NCI-H1436 treated with DMSO at 0.1 percent for 48 hours (cell line): Measurements from ENCODE around the gene CSH2.
"Not testable (repeated sequence)": the region's sequence is repeated elsewhere in the genome, so short reads cannot be mapped to it uniquely, and the experiment has no call there.

ENCODE experiments used
- DNase-seq: peaks from one replicate; lab custom pipeline; 2025; lab: John Stamatoyannopoulos, UW

The CSH2 gene

DNA sequence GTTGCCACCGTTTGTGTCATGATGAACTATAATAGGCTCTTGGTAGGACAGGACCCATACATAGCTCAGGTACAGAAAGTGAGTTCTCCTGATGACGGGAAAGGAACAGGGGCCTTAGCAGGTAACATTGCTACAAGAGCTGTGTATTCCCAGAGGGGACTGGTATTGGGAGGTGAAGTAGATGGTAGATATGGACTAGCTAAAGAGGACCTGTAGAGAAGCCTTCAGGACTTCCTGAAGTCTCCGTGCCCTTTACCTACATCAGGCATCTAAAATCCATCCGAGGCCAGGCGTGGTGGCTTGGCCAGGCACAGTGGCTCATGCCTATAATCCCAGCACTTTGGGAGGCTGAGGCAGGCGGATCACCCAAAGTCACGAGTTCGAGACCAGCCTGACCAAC is 18.3 kb downstream of the CSH2 start:
- no peak for DNase-seq

DNA sequence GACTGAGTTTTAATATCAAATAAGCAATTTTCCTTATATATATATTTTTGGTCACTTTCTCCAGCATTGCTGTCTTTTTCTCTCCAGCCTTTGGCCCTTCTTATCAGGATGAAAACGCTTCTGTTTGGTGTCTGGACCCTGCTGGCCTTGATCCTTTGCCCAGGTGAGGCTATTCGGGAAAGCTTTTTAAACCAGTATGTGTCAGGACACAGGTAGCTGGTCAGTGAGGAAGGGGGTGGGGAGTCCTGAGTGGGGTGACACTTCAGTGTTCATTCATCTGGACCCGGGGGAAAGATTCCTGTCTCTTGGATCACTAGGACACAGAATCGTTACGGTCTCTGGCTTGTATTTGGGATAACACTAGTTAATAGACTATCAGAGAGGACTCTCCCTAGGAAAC is 18.8 kb downstream of the CSH2 start:
- DNase-seq = no peak

DNA sequence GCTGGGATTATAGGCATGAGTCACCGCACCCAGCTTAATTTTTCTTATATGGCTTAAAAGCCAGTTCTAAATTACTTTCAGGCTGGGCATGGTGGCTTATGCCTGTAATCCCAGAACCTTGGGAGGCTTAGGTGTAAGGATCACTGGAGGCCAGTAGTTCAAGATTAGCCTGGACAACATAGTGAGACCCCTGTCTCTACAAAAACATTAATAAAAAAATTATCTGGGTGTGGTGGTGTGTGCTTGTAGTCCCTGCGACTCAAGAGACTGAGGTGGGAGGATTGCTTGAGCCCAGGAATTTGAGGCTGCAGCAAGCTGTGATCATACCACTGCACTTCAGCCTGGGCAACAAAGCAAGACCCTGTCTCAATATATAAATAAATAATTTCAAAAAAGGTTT is 20.2 kb downstream of the CSH2 start:
- DNase-seq = no peak

DNA sequence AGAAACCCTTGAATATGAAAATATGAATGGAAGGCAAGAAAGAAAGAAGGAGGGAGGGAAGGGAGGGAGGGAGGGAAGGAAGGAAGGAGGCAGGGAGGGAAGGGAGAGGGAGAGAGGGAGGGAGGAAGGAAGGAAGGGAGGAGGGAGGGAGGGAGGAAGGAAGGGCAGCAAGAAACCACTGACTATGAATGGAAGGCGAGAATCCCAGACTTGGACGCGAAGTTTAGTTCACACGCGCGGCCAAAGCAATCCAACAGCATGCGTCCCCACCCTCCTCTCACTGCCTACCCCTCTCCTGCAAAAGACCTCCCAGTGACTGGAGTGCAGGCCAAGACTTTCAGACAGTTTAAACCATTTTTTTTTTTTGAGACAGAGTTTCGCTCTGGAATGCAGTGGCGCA is 23.1 kb downstream of the CSH2 start:
- no peak for DNase-seq

DNA sequence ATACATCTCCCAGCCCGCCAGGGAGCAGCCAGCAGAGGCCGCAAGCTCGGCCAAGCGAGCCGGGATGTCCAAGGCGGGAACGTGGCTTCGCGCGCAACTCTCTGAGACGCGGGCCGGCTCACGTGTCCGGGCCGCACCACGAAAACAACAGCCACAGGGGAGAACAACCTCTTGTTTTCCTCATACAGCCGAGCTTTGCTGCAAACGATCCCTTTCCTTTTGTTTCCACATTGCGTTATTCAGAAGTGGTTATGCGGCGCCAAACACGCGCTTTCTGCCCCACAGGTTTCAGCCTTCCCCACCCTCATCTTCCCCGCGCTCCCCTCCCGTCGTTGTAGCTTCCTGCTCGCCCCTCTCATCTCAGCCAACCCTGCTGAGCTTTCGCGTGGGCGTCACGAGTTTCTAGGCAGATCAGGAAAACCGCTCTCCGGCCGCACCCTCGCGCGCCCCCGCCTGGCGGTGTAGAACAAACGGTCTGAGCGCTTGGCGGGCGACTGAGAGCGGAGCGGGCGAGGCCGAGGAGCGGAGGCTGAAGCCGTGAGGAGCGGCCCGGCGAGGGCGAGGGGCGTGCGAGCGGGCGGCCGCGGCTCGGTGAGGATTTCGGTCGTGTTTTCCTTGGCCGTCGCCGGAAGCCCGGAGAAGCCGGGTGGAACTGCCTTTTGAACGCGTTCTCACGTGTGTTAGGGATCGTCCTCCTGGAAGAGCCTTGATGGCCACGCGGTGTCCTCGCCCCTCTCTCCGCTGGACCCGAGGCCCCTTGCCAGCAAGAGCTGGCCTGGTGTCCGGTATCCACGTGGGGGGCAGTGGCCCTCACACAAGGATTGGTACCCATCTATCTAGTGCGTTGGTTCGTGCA is 24.4 kb downstream of the CSH2 start:
- no peak for DNase-seq

DNA sequence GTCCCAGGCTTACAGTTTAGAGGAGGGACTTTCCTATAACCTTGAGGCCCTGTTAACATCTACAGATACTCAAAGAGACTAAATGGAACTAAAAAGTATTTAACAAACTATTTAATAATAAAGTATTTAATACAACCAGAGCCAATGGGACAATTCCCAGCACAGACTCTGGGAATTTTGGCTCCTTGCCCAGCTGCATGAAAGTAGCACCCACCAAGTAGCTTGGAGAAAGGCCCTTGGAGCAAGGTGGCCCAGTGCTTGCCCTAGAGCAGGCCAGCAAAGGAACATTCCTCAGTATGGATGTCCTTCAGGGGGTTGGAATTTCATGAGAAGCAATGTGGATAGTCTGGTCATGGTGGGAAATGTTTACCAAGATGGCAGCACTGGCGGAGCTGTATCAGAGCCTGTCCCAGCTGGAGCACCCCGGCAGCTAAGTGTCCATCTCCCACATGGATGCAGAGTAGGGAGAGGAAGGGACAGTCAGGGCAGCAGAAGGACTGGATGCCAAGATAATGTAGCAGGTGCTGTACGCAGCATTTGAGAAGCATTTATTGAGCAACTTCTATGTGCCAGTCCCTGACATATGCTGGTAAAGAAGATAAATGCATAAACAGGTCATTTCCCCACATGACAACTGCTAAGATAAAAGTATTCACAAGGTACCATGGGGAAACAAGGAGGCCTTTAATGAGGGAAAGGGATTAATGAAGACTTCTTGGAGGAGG is 25.8 kb downstream of the CSH2 start:
- DNase-seq = no peak

DNA sequence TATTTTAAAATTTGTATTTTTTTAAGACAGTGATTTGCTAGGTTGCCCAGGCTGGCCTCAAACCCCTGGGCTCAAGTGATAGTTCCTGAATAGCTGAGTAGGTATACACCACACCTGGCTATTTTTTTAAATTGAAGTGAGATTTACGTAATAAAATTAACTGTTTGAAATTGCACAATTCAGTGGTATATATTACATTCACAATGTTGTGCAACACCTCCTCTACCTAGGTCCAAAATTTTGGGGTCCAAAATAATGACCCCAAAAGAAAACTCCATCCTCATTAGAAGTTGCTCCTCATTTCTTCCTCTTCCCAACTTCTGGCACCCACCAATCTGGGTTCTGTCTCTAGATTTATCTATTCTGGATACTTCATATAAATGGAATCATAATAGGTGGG is 28.0 kb downstream of the CSH2 start:
- no peak for DNase-seq

DNA sequence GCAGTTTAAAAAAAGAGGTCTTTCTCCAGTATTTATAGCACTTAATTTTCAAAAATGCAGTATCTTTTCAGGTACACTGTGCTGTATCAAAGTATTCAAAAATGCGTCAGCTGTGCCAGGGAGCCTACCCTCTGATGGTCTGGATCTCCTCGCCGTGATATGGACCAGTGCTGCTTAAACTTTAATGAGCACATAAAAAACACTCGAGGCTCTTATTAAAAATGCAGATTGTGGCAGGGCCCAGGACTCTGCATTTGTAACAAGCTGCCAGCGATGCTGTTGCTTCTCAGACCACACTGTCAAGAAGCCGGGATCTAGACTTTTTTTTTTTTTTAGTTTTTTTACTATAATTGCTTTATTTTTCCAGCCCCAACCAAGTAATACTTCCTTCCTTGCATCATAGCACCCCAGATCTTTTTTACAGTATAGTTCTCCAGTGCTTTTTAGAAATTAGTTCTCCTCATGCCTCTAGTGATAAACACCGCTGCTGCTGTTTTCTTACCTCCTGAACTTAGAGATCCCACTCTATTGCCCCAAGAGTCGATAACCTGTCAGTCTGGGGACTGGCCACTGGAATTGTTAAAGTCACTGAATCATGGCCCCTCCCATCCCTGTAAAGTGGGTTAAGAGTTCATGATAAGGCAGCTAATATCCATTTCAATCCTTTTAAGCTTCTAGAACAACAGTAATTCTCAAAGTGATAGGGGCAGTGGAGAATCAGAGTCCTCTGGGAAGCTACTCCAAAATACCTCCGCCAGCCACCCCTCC is 29.4 kb downstream of the CSH2 start:
- no peak for DNase-seq

DNA sequence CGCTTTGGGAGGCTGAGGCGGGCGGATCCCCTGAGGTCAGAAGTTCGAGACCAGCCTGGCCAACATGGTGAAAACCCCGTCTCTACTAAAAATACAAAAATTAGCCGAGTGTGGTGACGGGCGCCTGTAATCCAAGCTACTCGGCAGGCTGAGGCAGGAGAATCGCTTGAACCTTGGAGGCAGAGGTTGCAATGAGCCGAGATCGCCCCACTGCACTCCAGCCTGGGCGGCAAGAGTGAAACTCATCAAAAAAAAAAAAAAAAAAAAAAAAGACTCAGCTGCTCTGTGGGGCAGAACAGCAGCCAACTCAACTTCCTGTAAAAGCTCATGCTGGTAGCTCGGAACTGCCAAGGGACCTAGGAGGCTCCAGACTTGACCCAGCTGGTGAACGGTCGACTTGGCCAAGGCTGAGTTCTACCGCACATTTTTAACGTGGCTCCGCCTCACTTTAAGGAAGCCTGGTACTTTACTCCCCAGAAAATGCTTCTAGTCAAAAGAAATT is 30.0 kb downstream of the CSH2 start:
- DNase-seq = not testable (repeated sequence)

DNA sequence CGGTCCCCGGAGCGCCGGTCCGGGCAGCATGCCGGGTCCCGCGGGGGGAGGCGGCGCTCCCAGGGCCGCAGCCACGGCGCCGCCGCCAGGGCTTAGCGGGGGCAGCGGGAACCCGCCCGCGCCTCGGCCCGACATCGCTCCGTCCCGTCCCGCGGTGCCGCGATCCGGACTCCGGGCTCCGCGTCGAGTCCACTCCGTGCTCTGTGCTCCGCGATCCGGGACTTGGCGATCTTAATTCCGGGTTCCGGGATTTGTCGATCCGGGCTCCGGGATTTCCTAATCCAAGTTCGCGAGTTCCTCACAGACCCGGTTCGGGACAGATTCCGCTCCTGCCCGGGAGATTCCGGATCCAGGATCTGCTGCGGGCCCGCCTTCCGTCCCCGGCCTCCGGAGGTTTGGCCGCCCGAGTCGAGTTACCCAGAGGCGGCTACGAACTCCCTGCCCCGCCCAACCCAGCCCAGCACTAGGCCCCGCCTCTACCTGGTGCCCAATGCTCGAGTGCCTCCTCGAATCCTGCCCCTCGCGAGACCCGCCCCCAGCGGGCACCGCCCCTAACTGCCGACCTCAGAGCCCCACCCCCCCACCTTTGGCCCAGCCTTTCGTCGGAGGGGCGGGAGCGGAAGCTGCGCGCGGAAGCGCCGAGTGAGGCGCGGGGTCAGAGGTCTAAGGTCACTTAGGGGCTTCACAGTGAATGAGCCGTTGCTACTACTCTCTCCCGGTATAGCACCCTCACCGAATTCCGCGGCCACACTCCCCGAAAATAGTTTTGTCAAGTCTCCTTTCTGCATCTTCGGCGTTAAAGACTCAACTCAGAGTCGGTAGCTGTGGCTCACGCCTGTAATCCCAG is 30.7 kb downstream of the CSH2 start, which contains the start of gene SMARCD2:
SMARCD2 (minus strand) TSS at position 146 of the 847 bp plus-strand sequence; CDS start at position 135, 11 bp downstream.
- DNase-seq = peak; percentile 95

DNA sequence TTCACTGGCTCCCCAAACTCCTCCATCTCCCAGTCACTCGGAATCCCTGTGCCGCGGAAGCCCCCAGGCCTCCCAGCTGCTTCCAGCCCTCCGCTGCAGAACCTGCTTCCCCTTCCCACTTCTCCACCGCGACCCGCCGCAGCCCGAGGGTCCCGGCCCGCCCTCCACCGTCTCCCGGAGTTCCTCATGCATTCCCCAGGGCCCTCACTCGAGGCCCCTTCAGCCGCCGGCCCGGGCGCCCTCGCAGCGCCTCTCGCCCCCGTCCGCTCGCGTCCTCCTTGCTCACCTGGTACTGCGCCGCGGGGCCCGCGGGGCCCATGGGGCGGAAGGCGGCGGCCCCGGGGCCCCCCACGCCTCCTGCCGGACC is 31.3 kb downstream of the CSH2 start:
- no peak for DNase-seq

DNA sequence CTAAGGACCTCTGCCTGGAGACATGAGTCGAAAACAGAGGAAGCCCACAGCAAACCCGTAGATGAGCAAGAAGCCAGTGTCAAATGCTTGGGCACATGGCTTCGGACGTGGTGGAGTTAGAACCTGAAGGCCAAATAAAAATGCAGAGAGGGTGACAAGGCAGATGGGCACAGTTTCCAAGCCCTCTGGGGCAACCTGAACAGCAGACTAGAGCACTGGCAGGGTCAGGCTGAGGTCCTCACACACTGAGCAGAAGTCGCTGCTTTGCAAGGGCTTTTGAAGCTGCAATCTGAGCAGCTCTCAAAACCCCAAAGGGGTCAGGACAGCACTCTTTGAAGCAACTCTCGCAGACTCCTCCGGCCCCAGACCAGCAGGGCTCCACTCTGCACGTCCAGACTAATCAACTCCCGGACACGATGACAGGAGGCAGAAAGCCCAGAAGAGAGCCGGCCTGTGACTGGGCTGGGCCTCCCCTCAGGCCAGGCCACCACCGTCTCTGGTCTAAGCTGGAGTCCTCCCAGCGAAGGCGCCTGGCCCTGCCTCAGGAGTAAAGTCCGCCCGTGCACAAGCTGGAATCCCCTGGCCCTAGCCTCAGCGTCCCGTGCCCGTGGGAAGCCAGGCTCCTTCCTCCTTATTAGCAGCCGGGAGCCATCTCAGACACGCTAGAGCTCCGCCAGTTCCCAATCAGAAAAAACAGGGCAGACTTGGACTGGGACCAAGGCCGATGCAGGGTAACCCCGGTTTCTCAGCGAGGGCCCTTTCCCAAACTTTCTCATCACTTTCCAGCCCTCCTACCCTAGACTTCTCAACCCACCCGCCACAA is 31.9 kb downstream of the CSH2 start:
- no peak for DNase-seq

DNA sequence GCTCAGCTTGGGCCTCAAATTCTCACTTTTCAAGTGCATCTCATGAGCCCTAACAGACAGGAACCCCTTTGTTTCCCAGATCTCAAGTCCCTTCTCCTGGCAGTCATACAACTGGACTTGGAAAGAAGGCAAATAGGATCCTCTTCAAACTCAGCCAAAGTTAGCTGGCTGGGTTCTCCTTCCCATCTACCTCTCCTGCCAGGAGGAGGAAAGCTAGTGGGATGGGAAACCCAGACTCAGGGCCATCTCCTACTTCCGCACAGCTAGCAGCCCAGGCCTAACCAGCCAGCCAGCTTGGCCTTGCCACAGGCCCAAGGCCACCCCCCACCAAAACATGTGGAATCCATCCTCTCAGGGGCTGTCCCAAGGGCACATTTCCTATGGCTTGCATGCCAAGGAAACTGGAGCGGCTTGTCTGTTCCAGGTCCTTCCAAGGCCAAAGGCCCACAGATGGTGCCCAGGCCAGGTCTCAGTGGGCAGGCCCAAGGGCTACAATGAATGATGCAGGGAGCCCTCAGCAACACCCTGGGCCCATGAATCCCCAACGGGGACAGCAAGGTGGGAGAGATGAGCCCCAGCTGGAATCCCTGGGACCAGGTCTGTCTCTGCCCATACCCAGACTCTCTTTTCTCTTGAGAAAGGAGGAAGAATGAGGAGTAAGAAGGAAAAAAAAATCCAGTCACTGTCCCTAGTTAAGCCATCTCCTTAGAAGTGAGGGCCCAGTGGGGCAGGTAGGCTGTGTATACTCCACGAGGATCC is 32.7 kb downstream of the CSH2 start:
- no peak for DNase-seq

DNA sequence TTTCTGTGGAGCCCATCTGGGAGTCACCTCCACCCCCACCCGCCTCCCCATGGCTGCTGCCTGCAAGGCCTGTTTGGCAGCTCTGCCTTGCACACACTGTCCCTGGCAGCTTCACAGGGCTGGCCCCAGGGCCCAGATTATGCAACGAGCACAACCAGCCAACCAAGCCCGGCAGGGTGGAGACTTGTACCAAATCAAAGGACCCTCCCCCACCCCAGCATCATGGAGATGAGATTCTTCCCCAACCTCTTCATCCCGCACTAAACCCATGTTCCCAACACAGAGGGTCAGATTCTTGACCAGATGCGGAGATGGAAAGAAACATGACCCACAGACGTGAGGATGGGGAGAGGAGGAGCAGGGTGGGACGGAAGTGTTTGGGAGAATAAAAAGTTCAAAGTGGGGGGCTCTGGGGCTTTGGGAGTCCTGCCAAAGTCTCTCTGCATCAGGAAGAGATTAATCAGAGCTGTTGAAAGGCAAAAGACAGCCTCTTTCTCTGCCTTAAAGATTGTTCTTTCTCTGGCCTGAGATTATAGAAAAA is 34.8 kb downstream of the CSH2 start:
- DNase-seq = no peak

DNA sequence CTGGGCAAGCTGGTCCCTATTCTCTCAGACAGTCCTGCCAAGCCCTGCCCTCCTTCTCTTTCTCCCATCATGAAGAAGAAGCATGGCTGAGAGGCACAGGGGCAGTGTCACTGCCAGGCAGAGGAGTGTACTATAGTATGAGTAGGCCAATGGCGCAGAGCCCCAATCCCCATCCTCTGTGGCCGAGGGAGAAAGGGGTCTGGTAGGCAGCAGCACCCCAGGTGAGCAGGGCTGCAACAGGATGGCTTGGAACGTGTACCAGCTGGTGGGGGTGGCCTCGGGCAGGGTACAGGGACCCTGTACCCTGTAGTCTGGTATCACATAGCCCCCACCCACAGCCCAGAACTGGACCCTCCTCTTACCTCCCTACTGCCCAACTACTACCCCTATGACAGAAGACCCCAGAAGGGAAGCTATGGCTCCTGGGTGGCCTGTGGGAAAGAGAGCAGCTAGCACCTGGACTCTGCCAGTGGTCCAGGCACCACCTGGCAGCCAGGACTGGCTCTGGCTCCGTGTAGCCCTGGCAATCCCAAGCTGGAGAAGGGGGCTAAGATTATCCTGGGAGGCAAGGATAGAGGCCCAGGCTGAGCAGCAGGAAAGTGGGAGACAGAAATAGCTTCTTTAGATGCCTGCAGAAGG is 35.4 kb downstream of the CSH2 start:
- DNase-seq = no peak

DNA sequence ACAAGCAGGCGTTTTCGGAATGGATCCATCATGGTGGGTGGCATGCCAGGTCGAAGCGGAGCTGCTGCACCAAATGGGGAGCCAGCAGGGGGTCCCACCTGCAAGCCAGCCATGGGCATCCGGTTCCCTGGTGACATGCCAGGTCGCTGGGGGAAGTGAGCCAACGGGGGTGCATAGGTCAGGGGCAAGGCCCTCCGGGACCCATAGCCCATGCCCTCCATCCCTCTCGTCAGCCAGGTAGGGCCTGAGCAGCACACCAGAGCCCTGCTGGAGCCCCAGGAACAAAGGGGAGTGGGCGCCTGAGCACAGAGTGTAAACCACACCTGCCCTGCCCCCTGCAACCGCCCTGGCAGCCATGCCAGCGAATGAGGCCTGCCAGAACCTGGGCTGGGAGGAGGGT is 36.0 kb downstream of the CSH2 start:
- DNase-seq = no peak

DNA sequence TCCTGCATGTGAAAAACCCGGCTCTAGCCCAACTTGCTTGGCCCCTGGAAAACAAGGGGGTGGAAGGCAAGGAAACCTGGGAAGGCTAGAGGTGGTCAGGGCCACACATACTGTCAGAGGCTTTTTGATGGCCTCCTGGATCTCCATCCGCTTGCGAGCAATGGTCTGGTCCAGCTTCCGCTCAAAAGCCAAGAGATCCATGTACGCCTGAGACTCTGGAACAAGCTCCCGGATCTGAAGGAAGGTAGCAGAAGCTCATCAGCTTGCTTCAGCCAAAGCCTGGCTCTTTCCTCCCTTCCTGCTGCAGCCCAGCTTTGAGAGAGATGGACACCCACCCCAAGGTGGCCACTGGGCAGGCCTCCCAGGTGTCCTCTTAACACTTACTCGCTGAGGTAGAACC is 36.7 kb downstream of the CSH2 start:
- DNase-seq = no peak

DNA sequence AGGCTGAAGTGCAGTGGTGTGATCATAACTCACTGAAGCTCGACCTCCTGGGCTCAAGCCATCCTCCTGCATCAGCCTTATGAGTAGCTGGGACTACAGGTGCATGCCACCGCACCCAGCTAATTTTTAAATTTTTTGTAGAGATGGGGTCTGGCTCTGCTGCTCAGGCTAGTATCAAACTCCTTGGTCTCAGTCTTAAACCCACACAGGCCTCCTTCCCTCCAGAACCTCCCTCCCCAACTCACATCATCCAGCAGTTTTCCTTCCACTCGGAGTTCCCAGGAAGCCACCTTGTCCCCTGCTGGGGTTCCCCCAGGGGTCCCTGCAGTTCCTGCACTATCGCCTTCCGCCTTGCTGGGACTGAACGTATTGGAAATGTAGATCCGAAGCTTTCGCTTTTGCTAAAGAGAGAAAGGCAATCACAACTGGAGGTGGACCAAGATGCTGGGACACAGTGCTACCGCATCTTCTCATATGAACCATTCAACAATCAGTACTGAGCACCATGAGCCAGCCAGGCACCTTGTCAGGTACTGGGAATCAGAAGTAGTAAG is 38.2 kb downstream of the CSH2 start:
- DNase-seq = no peak
